Mucosa of descending colon (tissue), 3 donors: Measurements from ENCODE around the gene IER5. TPM values are rescaled to one million over a fixed set of nuclear protein-coding genes. Genes with fewer than 3 reads are reported as not detected.
A peak's percentile ranks its signal among the peaks of the same experiment; 100 is the strongest.

Experiments used
- ATAC-seq: fragments of 200-7000 bp; cut with Tn5 transposase; one replicate; pipeline ENCODE4 v1.9.1; 2020; ENCODE audit warnings: mild to moderate bottlenecking, moderate library complexity
- DNase-seq, 3 donors: peaks; one replicate each; pipeline ENCODE4 v3.0.0-alpha.2; 2020
- H3K36me3 ChIP-seq: fragments of 200-600 bp; one replicate; pipeline ENCODE4 v1.8.0; 2021; ENCODE audit warnings: low read depth, mild to moderate bottlenecking
- H3K4me1 ChIP-seq: fragments of 200-600 bp; one replicate; pipeline ENCODE4 v1.8.0; 2021; ENCODE audit warnings: low read depth, mild to moderate bottlenecking
- H3K4me3 ChIP-seq: fragments of 200-600 bp; one replicate; pipeline ENCODE4 v1.8.0; 2021; ENCODE audit warnings: mild to moderate bottlenecking
- H3K9me3 ChIP-seq: fragments of 200-600 bp; one replicate; pipeline ENCODE4 v1.8.0; 2021; ENCODE audit warnings: mild to moderate bottlenecking
- intact Hi-C, 2 donors: fragments of 100-400 bp; cut with DNase I in 1 of 2; cut with micrococcal nuclease in 1 of 2; formaldehyde crosslinking; loops; one replicate each; pipeline versions ENCODE4 v1.11.0 to v1.11.1; 2022; cut with DNase I, micrococcal nuclease
- total RNA-seq, 3 donors: library from RNA; stranded (reverse); fragmentation: NEBNext Ultra II Directional in 2 of 3; extraction: Animal tissue kit (Norgen Biotek cat#: 25700) in 2 of 3; gene quantifications; one replicate each; pipeline versions ENCODE4 v1.2.1 to v1.2.4, GENCODE V29; 2021 to 2023
- TF ChIP-seq, protein P1 (sequence below): fragments of 200-600 bp; IDR thresholded peaks from one replicate; pipeline ENCODE4 v1.8.0; 2022; ENCODE audit warnings: antibody characterized with exemption, mild to moderate bottlenecking
- donor health status: DM: no; HTN: no; CAD: no; lungs with moderate emphysema.
- donor health status: DM: no; HTN: no; CAD: no.
- donor health status: DM: no; HTN: yes; CAD: no.

IER5 gene
- total RNA-seq, 3 donors from 2014 or later = 15.4 to 16.7 (median 16.4) TPM

DNA sequence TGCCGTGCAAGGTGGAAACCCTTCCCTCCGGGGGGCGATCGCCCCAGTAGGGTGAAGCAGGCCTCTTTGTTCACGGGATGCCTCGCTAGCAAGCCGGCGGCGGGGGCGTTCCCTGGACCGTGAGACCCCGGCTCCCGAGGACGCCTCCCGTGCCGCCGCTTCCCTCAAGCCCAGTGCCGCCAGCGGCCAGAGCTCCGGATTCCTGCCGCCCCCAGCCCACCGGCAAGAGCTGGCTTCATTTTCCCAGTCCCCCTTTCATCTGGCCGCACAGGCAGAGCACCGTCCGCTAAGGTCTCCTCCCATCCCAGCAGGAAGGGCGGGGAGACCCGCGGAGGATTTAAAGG is 16.3 kb downstream of the IER5 start:
- Histone ChIP-seq H3K36me3 (no peaks in the 10 kb centered on the region), H3K4me3 (peak overlapping the region; percentile 22), H3K4me1 (peaks cover 13% of the 10 kb centered on the region), H3K9me3 (no peaks in the 10 kb centered on the region)
- TF ChIP-seq, protein P1, sequence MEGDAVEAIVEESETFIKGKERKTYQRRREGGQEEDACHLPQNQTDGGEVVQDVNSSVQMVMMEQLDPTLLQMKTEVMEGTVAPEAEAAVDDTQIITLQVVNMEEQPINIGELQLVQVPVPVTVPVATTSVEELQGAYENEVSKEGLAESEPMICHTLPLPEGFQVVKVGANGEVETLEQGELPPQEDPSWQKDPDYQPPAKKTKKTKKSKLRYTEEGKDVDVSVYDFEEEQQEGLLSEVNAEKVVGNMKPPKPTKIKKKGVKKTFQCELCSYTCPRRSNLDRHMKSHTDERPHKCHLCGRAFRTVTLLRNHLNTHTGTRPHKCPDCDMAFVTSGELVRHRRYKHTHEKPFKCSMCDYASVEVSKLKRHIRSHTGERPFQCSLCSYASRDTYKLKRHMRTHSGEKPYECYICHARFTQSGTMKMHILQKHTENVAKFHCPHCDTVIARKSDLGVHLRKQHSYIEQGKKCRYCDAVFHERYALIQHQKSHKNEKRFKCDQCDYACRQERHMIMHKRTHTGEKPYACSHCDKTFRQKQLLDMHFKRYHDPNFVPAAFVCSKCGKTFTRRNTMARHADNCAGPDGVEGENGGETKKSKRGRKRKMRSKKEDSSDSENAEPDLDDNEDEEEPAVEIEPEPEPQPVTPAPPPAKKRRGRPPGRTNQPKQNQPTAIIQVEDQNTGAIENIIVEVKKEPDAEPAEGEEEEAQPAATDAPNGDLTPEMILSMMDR = no peak
- DNase-seq = no peak
- no peak for ATAC-seq
- intact Hi-C loops = no loop called here

DNA sequence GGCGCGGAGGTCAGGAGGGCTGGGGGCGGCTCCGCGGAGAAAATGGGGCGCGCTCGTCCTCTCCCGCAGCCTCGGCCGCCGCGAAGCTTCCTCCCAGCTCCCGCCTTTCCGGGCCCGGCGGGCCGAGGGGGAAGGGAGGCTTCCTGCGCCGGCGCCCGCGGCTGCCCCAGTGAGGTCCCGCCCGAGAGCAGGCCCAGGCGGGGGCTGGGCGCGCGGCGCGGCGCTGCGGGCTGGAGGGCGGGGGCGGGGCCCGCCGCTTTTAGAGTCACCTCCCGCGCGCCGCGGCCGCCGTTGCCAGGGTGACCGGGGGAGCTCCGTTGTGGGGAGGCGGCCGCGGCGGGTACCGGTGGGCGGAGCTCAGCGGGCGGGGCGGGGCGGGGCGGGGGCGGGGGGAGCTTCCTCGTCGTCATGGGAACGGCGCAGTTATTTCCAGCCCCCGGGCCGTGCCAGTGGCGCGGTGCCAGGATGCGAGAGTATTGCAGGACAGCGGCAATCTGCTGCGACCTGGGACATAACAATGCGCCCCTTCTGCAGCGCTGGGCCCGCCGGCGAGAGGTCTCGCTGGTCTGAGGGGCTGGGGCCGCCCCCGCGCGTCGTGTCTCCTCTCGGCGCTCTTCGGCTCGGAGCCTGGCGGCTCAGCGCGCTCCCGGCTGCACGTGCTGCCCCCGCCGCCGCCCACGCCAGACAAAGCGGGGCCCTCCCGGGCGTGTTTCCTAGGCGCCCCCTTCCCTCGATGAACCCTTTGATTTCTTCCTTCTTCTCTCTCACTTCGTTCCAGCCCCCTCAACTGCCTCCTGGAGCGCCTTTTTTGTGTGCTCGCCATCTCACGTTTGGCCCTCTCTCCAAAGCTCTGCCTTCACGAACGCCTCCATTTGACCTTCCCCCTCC is 16.9 kb downstream of the IER5 start:
- ATAC-seq = peak; percentile 95
- peak; percentile 95 to 97 (median 97) for DNase-seq
- intact Hi-C loops = no loop called here
- Histone ChIP-seq H3K4me1 (peaks cover 13% of the 10 kb centered on the region), H3K36me3 (no peaks in the 10 kb centered on the region), H3K9me3 (no peaks in the 10 kb centered on the region), H3K4me3 (peak overlapping the region; percentile 22)
- TF ChIP-seq, protein P1 = no peak

DNA sequence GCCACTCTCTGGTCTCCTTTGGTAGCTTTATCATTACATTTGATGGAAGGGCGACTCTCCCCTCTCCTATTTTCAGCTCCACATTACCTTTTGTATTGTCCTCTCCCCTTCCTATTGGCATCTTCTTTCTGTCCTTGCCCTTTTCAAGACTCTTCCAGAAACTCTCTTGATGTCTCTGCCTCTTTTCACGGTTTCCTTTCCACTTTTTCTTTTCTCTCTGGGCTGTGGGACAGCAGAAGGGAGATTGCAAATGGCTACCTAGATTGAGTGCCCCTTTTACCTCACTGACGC is 17.5 kb downstream of the IER5 start:
- Histone ChIP-seq H3K4me3 (no peak overlapping the region), H3K4me1 (peaks cover 13% of the 10 kb centered on the region), H3K36me3 (no peaks in the 10 kb centered on the region), H3K9me3 (no peaks in the 10 kb centered on the region)
- no peak for ATAC-seq
- intact Hi-C loops = no loop called here
- TF ChIP-seq, protein P1 = no peak
- DNase-seq = no peak

DNA sequence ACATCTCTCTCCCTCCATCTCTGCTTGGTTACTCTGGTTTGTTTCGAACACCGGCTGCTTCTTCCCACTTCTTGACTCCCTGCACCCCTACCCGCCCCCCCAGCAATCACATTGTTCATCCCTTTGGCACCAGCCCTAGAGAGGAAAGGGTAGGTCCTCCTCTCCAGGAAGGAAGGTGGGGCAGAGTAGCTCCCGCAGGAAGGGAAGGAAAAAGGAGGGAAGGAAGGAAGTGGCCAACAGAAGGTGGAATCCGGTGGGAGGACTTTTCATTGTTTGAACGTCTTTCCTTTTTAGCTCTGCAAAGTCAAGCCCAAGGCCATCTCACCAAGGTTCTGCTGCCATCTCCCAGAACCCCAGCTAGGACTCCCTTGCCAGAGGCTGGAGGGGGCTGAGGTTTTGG is 18.0 kb downstream of the IER5 start:
- Histone ChIP-seq H3K4me3 (no peak overlapping the region), H3K36me3 (no peaks in the 10 kb centered on the region), H3K4me1 (peaks cover 13% of the 10 kb centered on the region), H3K9me3 (no peaks in the 10 kb centered on the region)
- ATAC-seq (no peak), DNase-seq (no peak)
- intact Hi-C loops = no loop called here
- TF ChIP-seq, protein P1 = no peak

DNA sequence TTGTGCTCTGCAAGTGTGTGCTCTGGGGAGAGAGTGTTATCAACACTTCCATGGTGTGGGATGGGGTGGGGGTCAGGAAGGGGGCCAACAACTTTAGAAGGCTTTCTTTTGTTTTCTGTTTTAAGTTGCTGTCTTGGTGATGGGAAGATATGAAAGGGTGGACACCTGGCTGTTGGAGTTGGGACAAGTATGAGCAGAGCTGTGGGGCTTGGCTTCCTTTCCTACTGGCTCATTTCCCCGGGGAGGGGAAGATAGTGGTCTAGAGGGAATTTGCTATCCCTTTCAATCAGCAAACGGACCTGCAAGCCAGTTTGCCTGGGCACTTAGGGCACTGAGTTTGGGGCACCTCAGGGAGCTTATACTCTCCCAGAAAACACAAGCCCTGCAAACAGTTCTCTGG is 19.2 kb downstream of the IER5 start:
- Histone ChIP-seq H3K36me3 (no peaks in the 10 kb centered on the region), H3K4me1 (peaks cover 12% of the 10 kb centered on the region), H3K9me3 (no peaks in the 10 kb centered on the region), H3K4me3 (no peak overlapping the region)
- ATAC-seq (no peak), DNase-seq (no peak)
- TF ChIP-seq, protein P1 = no peak
- intact Hi-C loops = no loop called here
